GM21360 (cell line): ENCODE data around the gene EPHA3.

ENCODE experiments used
- ATAC-seq: cut with Tn5 transposase; IDR thresholded peaks from one replicate; pipeline ENCODE4 v1.9.1; 2021; ENCODE audit warnings: mild to moderate bottlenecking, moderate library complexity; ENCODE audit not compliant: unreplicated experiment

EPHA3 gene

GRCh38 chr3:89107461-89108290 is at the start of gene EPHA3:
Gene EPHA3, plus strand, starts transcription at chr3:89107621. Its CDS starts 128 bp downstream, at chr3:89107749.
- peak; percentile 97 for ATAC-seq

DNA sequence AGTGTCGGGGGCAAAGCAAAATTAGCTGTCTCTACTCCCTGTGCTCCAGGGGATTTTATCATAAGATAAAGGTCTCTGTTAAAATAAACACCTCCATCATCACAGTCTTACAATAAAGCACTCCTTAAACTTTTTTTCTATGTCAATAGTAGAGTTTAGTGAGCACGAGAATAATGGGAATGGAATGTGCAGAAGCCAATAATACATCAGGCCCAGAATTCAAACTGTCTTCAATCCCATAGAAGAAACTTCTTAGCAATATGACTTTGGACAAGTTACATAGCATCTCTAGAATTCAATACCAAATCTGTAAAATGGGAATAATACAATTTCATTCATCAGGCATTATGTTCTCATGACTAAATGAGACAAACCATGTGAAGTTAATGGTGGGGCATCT is 49.0 kb upstream of the EPHA3 start:
- ATAC-seq, result no peak

GRCh38 chr3:89059211-89059925 is 48.1 kb upstream of the EPHA3 start:
- no peak for ATAC-seq

- ATAC-seq, result no peak
Observed at GRCh38 chr3:89061259-89061658, 46.2 kb upstream of the EPHA3 start.

DNA sequence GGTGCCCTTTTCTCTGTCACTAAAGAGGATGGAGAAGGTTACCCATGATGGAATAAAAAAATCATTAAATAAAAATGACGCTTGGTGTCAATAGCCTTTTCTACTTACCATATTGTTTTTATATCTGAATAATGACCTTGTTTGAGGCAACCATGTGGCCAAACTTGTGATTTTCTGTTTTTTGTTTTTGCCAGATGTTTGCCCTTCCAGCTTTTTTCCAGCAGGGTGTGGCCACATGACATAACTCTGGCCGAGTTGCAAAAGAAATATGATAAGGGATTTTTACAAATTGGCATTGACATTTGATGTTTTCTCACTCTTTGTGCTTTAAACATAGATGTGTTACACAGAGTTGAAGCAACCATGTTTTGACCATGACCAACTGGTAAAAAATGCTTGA is 39.7 kb upstream of the EPHA3 start:
- ATAC-seq, result no peak

DNA sequence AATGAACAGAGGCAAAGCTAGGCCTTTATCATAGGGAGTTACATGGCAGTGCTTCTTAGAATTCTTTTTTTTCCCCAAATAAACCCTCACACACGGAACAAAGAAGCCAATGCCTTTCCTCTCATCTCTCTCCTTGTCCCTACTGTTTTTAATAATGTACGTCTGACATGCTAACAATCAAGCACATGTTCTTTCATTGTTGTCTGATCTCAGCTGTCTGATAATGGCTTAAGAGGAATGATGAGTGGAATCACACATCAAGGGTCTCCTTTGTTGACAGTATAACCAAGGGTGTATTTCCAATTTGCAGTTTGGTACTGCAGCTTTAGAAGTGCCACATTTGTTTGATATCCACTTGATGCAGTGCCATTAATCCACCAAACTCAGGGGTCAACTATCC is 34.8 kb upstream of the EPHA3 start:
- ATAC-seq, result no peak

GRCh38 chr3:89079944-89080343 is 27.5 kb upstream of the EPHA3 start:
- no peak for ATAC-seq

DNA sequence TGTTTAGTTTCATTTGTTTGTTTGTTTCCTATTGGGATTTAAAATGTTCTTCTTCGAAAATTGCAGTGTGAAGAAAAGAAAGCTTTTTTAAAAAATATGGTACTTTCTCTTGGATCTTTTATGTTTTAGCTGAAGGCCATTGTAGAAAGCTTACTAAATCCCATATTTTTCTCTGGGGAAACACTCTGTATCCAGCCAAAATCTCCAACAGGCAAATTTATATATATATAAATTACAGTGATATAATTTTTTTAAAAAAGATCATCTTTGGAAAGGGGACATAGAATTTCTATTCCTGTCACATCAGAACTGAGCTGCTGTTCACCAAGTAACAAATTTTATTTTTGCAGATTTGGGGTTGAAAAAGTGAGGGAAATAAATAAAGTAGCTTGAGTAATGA is 19.6 kb upstream of the EPHA3 start:
- no peak for ATAC-seq

DNA sequence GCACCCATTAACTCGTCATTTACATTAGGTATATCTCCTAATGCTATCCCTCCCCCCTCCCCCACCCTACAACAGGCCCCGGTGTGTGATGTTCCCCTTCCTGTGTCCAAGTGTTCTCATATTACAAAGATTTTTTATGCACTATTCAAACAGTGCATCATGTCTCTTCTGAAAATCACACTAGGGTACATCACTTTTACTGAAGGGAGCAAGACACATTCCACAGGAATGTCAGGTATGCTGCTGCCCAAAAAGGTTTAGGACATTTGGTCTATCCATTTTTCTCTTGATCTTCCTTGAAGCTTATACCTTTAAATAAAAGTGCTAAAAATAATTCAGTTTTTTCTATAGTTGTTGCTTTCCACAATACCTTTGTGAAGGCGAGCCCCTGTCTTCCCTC is 9.2 kb upstream of the EPHA3 start:
- no peak for ATAC-seq

DNA sequence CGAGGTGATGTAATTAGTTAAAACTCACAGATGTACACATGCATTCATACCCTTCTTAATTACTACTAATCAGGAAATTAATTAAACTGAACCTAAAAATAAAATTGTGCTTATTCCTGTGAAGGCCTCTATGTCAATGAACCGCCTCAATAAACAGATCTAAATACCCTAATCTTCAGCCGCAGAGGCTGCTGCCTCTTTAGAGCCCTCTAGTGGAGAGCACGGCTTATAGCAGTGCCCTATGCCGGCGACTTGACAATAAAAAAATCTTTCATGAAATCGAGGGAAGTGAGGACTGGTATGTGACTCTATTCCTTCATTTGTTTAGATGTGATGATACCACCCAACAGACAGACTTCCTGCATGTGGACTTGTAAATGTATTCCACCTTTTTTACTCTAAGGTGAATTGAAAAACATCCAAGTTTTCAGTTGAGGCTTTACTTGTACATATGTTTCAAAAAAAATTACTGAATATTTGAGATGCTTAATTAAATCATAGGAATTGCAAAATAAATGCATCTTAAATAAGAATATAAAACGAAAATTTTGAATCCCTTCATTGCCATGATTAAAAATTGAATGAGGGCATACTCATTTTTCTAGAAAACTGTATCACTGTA is 8.3 kb upstream of the EPHA3 start:
- peak; percentile 98 for ATAC-seq

DNA sequence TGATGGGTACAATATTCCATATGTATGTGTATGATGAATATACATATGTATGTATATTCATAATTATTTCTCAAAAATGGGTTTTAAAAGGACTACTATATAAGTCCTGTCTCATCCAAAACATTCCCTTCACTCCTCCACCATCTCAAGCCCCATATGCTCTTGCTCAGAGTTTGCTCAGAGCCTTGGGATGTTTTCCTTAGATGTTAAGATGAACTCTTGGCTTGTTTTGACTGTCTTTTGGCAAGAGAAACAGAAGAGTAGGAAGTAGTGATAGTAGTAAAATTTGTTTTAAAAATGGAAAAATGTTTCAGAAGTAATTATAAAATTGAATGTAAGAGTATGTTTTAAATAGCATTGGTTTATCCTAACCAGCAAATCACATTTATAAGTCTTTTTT is 6.2 kb upstream of the EPHA3 start:
- no peak for ATAC-seq

- no peak for ATAC-seq
Observed at GRCh38 chr3:89101921-89102320, 5.5 kb upstream of the EPHA3 start.

DNA sequence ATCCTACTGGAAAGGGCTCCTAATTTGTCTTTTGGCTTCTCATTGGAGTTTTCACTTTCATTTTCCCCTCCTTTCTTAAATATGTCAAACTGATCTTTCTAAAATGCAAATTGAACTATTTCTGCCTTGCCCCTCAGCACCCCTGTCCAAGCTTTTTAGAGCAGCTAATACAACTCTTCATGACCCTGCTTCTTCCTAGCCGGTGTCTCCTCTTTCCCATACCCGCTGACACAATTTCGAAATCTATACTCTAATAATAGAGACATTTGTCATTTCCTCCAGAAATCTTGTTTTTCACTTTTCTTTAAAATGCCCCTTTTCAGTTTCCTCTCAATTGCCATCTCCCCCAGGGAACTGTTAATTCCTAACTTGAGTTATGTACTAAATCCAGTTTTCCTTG is 2.9 kb upstream of the EPHA3 start:
- ATAC-seq, result no peak

DNA sequence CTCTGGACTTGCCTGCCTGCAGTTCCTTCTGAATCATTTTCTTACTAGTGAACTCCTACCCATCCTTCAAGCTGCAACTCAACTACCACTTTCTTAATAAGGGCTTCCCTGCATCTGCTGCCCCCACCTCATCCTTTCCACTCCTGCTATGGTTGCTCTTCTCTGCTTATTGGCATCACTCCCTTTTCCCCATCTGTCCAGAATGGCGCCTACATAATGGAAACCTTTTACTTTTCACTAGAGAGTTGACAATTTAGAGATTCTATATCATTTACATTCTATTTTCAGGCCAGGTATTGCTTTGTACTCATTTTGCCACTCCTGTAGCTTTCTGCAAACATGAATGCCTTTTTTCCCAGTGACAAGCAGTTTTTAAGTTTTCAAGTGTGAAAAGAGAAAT is 1.9 kb upstream of the EPHA3 start:
- no peak for ATAC-seq

DNA sequence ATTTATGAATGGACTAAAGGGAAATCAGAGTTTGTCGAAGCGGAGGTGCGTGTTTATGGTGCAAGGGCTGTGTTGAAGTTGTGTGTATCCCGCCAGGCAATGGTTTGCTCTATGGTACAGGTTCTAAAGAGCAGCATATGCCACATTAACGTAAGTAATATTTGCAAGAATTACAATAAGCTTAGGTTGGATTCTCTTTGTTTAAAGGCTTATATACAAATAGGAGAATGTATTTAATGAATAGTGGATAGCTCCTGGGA is 800 bp downstream of the EPHA3 start:
- no peak for ATAC-seq

DNA sequence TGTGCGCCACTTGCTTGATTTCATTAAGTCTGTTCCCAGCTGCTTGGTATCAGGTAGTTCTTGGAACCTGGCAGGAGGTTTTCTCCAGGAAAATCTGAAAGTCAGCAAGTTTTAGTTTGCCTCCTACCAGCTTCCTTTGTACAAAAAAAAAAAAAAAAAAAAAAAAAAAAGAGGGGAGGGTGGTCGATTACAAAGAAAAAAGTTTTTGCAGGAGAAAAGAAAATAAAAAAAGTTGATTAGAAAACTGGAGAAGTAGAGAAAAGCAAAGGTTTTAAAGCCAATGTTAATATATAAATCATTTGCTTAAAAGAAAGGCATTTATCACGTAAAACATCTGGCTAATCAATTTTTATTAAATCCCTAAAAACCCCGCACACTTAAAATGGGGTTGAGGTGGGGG is 5.9 kb downstream of the EPHA3 start:
- no peak for ATAC-seq

GRCh38 chr3:89113893-89114840 is 6.7 kb downstream of the EPHA3 start:
- ATAC-seq, result peak; percentile 92

- ATAC-seq, result peak; percentile 16
Observed at GRCh38 chr3:89114841-89115223, 7.4 kb downstream of the EPHA3 start.

GRCh38 chr3:89116476-89116875 is 9.1 kb downstream of the EPHA3 start:
- no peak for ATAC-seq

GRCh38 chr3:89138048-89138447 is 30.6 kb downstream of the EPHA3 start:
- no peak for ATAC-seq

GRCh38 chr3:89139870-89140269 is 32.4 kb downstream of the EPHA3 start:
- no peak for ATAC-seq
